Femur (tissue), 1 donor: ENCODE data around the gene SV2B.
"Not testable (repeated sequence)": the region's sequence is repeated elsewhere in the genome, so short reads cannot be mapped to it uniquely, and the experiment has no call there.

Source experiments
- DNase-seq: peaks from one replicate; pipeline ENCODE4 v3.0.0-alpha.2; 2017

The SV2B gene, protein sequence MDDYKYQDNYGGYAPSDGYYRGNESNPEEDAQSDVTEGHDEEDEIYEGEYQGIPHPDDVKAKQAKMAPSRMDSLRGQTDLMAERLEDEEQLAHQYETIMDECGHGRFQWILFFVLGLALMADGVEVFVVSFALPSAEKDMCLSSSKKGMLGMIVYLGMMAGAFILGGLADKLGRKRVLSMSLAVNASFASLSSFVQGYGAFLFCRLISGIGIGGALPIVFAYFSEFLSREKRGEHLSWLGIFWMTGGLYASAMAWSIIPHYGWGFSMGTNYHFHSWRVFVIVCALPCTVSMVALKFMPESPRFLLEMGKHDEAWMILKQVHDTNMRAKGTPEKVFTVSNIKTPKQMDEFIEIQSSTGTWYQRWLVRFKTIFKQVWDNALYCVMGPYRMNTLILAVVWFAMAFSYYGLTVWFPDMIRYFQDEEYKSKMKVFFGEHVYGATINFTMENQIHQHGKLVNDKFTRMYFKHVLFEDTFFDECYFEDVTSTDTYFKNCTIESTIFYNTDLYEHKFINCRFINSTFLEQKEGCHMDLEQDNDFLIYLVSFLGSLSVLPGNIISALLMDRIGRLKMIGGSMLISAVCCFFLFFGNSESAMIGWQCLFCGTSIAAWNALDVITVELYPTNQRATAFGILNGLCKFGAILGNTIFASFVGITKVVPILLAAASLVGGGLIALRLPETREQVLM

DNA sequence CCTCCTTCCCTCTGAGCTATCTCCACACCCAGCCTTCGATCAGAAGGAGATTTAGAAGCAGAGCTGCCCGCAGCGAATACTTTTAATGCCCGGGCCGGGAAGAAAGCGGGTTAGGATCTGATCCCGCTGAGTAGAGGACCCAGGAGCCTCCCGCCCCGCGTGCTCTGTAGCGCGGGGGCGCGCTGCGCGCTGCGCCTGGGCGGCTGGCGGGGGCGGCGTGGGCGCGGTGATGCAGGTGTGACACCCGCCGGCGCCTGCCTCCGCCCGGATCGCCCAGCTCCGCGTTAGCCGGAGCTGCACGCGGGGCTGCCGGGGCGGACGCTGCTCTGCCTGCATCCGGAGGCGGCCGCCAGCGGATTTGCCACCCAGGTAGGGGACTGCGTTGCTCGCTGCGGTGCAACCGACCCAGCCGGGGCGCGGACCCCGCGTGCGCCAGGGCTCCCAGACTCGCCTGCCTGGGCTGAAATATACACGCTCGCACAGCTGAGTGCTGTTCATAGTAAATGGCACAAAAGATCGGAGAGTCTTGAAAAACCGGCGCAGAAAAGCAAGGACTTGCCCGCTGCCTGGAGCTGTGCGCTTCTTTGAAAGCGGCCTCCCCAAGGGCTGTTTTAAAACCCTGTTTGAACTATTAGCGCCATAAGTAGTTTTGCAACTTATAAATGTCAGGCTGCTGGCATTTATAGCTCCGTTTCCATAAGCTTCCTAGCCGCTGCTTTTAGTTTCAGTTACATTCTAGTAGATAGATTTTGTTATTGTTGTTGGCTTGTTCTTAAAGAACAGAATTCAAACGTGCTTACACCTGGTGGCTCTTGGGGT, at the start of gene SV2B:
SV2B (plus strand) TSS at position 263 of the 819 bp plus-strand sequence. CDS start 126,007 bp downstream, outside the sequence.
- DNase-seq, result no peak

DNA sequence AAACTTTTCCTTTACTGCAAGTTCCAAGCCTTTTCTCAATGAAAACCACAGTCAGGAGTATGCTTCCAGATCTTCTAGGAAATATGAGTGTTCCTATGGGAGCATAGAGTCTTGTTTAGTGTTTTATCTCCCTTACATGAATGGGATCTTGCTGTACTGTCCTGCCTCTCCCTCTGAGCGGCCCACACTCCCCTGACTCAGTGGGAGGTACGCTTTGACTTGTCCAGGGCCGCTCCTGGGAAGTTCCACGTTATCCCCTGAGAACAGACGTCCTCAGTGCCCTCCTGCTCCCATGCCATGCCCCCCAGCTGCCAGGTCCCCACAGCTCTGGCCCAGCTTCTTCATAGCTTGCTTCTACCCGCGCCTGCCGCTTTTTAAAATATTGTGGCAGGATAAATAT, 48.8 kb upstream of the SV2B start:
- no peak for DNase-seq

DNA sequence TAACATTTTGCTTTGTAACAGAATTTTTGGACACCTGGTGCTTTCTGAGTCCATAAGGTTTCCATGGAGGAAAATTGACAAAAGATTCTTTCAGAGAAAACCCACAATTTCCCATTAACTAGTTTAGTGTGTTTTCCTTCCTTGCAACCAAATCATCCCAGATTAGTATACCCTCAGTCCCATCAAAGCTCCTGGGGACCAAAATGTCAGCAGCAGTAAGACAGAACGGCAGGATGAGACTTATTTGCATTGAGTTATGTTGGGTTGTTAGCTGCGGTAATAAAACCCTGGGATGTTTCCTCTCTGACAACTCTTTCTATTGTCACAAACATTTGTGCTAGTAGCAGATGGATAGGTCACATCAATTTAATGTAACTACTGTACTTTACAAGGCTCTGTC, 45.2 kb upstream of the SV2B start:
- DNase-seq, result no peak

DNA sequence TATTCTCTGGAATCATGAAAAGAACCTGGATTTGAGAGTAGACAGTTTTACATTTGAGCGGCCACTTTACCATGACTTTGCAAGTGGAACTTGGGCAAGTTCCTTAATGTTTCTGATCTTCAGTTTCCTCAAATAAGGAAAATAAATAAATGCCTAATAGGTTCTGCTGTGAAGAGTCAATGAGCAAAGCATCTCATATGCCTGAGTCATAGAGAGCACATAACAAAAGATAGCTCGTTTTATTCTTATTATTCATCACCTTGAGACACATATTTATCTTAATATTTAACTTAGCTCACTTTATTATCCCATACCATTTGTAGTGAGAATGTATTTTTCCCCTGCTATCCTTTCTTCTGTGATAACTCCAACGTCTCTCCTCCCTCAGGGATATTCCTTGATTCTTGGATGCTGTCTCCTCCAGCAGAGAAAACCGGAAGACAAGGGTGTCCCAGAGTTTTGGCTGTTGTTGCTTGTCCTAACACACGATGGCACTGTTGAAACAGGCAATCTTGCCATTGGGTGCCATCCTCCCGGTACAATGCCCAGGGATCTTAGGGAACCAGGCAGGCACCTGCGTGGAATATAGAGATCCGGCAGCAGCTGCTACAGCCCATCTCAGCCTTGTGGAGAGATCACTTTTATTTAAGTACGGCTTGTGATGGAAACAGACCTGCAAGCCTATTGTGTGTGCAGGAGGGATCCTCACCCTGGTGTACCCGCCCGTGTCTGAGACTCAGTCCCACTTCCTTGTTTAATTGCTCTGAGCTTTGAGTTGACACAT, 44.3 kb upstream of the SV2B start:
- peak; percentile 51 for DNase-seq

DNA sequence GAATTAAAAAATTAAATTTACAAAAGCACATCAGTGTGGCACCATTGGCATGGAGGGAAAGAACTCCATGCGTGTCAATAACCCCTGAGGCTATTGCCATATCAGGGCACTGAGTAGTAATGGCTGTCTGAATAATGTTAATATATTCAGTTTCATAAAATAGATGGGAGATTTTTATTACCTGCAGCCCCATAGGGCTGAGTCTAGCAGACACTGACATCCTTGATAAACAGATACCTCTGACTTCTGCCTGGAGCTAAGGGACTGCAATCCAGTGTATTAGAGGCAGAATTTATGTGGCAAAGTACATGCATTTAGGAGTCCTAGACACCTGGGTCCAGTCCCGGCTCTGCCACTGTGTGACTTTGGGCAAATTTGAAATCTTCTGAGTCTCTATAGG, 38.8 kb upstream of the SV2B start:
- no peak for DNase-seq

DNA sequence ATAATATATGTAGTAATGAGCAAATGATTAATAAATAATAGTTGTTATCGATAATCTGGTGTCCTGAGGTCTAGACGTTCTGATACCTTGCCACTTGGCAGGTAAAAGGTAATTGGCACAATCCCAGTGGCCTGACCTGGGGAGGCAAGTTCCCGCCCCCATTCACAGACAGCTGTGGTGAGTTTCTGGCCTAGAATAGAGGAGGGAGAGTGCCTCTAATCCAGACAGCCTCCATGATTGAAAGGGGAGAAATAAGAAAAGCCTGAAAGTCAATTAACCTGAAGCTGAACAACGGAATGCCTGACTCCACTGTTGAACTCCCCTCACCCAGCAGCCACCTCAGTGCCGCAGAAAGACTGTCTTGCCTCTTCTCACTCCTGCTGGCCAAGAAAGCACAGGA, 38.1 kb upstream of the SV2B start:
- no peak for DNase-seq

DNA sequence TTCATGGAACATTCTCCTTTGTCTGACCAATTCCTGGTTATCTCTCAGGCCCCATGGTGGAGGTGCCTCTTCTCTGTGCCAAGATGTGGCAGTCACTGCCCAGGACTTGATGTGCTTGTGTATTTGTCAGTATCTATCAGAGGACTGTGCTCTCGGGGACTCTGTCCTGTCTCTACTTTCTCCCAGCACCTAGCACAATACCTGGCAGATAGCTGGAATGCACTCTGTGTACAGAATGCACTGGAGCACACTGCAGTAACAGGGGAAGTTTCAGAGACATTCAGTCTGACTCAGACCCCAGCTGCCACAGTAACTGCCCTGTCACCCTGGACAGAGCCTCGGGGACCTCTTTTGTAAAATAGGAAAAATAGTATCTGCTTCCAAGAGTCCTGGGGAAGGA, 34.6 kb upstream of the SV2B start:
- DNase-seq, result no peak

DNA sequence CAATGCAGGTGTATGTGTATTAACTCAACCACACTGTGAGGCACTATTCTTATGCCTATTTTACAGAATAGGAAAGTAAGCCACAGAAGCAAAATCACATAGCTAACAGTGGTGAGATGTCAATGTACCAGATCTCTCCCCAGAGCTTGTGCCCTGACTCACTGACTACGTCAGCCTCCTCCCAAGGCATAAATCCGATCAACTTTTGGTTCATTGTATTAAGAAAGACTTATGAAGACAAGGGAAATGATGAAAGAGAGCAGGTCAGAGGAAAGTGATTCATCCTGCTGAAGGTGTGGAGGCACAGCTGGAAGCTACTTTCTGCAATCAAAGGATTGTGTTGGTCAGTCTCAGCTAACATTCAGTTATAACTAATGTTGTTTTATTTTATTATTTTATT, 33.0 kb upstream of the SV2B start:
- DNase-seq, result no peak

DNA sequence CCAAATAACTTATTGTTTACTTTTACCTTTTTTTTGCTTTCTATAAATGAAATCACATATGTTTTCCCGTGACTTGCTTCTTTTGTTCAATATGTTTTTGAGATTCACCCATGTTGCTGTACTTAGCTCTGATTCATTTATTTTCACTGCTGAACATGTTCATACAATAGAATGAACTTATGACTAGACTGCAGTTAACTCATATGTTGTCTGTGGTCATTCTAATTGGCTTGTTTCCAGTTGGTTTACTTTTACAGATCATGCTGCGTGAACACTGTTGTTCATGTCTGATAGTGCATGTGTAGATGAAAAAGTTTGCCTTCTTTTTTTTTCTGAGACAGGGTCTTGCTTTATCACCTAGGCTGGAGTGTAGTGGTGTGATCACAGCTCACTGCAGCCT, 31.6 kb upstream of the SV2B start:
- DNase-seq, result no peak

DNA sequence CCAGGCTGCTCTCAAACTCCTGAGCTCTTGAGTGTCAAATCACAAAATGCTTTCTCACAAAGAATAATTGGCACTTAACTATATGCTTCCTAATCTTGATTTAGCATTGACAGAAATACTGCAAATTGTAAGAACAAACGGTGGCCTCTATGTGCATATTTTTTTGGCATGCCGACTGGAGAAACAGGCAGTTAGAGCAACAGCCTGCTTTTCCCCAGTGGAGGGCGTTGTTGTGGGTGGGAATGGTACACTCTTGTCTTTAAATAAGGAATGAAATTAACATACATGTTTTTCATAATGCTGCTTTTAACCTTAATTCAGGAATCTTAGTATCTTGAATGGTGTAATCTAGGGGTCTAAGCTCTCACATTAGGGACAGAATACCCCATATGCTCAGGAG, 31.1 kb upstream of the SV2B start:
- no peak for DNase-seq

DNA sequence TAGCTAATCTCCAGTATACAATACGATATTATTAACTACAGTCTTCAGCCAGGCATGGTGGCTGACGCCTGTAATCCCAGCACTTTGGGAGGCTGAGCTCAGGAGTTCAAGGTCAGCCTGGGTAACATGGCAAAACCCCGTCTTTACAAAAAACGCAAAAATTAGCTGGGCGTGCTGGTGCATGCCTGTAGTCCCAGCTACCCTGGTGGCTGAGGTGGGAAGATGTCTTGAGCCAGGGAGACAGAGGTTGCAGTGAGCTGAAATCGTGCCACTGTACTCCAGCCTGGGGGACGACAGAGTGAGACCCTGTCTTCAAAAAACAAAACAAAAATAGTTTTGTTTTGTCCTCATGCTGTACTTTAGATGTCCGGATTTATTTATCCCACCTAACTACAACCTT, 29.2 kb upstream of the SV2B start:
- no peak for DNase-seq

DNA sequence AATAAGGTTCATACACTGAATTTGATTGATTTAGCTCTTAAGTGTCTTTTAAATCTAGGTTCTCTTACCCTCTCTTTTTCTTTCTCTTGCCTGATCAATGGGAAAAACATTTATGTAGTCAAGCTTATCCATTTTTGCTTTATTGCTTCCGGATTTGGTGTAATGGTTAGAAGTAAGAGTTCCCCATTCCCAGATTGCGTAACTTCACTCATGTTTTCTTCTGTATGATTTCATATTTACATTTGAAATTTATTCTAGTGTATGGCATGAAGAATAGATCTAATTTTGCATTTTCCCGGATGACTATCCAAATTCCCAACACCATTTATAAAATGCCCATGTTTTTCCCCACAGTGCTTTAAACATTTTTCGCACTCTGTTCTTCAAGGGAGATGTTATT, 27.9 kb upstream of the SV2B start:
- no peak for DNase-seq

DNA sequence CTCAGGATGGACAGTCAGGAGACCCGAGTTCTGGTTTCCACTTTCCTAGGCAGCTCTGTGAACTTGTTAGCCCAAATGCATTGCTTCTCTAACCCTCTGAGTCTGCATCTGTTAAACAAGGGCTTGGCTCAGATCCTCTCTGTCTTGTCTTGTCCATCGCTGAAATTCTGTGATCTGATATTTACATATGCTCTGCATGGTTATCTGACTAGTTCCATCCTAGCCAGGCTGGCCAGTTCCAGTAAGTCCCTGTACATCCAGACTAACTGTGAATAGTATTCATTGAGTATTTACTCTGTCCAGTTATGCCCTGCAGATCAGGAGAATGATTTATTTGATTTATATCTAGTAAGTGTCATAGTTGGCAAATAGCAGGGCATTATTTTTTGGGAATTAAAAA, 27.0 kb upstream of the SV2B start:
- DNase-seq, result no peak

DNA sequence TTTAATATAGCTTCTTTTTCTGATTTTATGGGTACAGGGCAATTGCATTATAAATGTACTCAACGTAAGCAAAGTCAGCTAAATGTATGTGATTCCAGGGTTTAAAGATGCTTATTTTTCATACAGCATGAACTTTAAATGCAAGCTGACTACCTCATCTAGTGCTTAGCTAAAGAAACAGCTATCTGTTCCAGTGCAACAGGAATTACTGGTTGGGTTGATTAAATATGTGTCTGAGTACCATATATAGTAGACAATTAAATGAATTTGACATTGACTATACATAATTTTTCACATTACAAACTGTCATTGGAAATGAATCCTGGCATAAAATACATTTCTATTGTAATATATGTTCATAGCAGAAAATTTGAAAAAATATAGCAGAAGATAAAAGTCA, 26.3 kb upstream of the SV2B start:
- no peak for DNase-seq

DNA sequence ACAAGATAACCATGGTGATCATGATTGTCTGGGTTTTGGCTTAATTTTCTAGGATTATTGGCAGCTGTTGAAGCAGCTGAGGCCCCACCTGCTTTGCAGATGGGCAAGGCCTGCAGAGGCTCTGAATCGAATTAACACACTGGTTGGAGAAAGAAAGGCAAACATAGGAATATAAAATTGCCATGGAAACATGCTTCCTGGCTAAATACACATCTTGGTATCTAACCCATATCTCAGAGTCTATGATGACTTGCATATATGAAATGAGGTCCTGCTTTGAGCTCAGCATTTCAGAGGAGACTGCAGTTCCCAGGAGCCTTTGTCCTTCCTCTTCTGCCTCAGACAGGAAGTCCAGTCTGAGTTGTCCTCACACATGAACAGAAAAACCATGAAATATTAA, 24.3 kb upstream of the SV2B start:
- peak; percentile 29 for DNase-seq

DNA sequence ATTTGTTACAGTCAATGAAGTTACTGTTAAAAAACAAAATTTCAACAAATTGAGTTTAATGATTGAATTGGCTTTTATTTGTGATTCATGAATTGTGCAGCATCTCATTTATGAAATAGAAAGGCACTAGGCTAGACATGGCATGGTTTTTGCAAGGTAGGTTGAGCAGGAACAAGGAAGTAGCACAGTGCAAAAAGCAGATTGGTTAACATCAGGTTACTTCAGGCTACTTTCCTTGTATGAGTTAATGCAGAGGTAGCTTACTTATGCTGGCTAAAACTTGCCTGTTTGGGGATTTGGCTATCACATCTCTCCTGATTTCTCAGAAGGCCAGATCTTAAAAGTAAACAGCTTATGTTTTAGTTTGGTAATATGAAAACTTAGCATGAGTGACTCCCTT, 23.0 kb upstream of the SV2B start:
- no peak for DNase-seq

DNA sequence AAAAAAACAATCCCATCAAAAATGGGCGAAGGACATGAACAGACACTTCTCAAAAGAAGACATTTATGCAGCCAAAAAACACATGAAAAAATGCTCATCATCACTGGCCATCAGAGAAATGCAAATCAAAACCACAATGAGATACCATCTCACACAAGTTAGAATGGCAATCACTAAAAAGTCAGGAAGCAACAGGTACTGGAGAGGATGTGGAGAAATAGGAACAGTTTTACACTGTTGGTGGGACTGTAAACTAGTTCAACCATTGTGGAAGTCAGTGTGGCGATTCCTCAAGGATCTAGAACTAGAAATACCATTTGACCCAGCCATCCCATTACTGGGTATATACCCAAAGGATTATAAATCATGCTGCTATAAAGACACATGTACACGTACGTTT, 6.2 kb upstream of the SV2B start:
- DNase-seq, result not testable (repeated sequence)

DNA sequence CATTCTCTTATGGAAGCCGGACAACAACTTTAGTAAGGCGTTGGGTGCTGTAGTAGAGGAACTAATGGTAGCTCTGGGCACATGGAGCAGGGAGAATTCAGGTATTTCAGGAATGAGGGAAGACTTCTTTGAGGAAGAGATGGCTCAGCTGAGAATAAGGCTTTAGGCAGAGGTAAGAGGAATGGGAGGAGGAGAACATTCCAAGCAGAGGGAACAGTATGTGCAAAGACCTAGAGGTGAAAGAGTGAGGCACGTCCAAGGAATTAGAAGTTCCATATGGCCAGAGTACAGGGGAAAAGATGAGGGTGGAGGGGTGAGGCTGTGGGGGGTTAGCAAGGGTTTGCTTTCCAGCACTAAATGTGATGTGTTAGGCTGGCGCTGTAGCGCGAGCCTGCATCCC, 1.6 kb upstream of the SV2B start:
- DNase-seq, result no peak

DNA sequence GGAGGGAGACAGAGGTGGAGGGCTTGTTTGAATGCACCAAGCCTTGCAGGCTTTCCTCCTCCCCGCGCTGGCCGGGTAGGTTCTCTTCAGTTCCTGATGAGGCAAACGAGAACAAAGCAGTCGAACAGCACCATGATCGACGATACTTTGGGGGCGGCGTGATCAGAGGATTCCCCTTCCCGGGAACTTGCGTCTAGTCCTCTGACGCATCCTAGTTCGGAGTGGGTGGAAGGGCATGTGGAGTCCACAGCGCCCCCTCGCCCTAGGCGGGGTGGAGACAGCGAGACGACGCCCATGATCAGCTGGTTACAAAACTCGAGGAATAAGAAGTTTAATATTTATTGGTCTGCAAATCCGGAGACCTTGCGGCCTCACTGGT, 452 bp upstream of the SV2B start:
- no peak for DNase-seq

DNA sequence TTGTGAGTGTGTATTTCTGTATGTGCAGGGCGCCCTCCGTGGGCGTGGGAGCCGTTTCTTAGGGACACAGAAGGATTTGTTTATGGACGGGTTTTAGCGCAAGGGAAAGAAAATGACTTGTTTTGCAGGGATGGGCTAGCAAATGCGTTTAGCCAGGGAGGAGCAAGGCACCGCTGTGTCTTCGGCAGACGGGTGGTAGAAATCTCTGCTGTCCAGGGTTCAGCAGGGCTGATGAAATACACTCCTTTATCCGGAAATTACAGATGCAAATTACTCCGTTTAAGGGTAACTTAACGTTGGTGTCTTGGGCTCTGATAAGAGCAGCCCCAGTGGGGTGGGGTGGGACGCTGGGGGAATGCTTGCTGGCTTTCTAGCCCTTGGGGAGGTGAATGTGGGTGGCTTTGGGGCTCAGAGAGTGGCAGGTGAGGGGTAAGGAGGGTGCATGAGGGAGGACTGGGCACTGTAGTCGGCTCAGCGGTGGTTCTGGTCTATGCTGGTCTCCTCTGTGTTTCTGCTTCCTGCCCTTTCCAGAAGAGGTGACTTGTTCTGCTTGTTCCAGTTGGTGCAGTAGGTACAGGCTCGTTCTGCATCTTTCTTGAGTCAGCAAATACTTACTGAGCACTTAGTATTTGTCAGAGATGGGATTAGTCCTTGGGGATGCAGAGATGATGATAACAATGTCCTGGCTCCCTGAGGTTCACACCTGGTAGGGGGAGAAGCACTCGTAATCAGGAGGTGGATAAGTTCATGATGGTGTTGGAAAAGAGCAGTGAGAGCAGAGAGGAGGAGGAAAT, 954 bp downstream of the SV2B start:
- DNase-seq, result no peak

DNA sequence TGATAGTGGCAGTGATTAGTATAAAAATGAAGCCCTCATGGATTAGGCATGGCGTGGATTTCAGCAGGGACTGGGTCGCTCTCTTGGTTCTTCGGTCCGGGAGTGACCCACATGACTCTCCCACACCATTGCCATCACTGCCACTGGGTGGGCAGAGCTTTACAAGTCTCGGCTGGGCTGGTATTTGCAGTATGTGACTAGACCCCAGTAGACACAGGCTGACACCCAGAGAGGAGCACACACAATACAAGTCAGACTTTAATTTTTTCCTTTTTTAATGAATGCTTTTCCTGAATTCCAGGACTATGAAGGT, 1.5 kb downstream of the SV2B start:
- no peak for DNase-seq
